Mucosa of rectum (tissue), 2 donors: ENCODE data around the gene SIMC1.
"Not testable (repeated sequence)": the region's sequence is repeated elsewhere in the genome, so short reads cannot be mapped to it uniquely, and the experiment has no call there.

ENCODE experiments used
- H3K27ac ChIP-seq, 2 donors: one replicate each; pipeline ENCODE4 v1.7.0; 2013; ENCODE audit warnings: inconsistent platforms in 2 of 2, low read depth in 2 of 2, low read length in 2 of 2
- H3K27me3 ChIP-seq, 2 donors: one replicate each; pipeline ENCODE4 v1.7.0; 2013; ENCODE audit warnings: low read length in 2 of 2; ENCODE audit not compliant: control insufficient read depth in 2 of 2, insufficient read depth in 2 of 2
- H3K36me3 ChIP-seq, 2 donors: one replicate each; pipeline ENCODE4 v1.7.0; 2013; ENCODE audit warnings: low read length in 2 of 2; ENCODE audit not compliant: control insufficient read depth in 2 of 2, insufficient read depth in 2 of 2
- H3K4me1 ChIP-seq, 2 donors: one replicate each; pipeline ENCODE4 v1.7.0; 2013; ENCODE audit warnings: low read length in 2 of 2, mild to moderate bottlenecking in 1 of 2; ENCODE audit not compliant: control insufficient read depth in 2 of 2, insufficient read depth in 2 of 2
- H3K4me3 ChIP-seq, 2 donors: one replicate each; pipeline ENCODE4 v1.7.0; 2013; ENCODE audit warnings: low read length in 2 of 2
- H3K9ac ChIP-seq, 2 donors: one replicate each; pipeline ENCODE4 v1.7.0; 2013; ENCODE audit warnings: low read length in 2 of 2, low read depth in 1 of 2, mild to moderate bottlenecking in 1 of 2
- H3K9me3 ChIP-seq, 2 donors: one replicate each; pipeline ENCODE4 v1.7.0; 2013; ENCODE audit warnings: low read length in 2 of 2; ENCODE audit not compliant: control insufficient read depth in 2 of 2
- donor health status: healthy.
- donor health status: Normal muscosa, but diverticular disease.

SIMC1 gene

DNA sequence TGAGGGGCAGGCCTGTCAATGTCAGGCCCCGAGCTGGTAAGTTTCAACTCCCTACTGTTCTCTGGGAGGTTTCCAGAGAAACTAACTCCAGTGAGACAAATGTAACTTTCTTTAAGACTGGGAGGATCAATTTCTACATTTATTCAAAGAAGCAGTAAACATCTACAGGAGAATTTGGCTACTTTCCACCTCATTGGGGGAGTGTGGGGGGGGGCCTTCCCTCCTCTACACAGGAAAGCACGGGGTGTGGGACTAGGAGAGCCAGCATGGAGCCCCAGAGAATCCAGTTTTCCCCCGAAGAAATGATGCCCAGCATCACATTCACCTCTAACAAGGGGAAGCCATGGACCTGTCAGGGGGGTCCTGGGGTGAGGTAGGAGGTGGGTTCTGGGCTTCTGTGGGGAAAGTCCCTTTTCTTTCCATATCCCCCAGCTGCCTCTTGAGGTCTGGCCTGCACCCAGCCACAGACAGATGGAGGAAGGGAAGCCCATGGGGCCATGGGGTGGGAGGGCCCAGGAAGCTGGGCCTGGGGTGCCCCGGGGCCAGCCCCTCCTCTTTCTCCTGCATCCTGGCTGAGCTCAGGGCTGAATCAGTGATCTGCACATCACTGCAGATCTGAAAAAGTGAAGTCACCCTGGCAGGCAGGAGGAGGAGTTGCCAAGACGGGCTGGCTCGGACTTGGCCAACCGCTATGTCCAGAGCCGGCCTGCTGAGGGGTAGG is 42.6 kb upstream of the SIMC1 start:
- not testable (repeated sequence) for H3K36me3 ChIP-seq, H3K4me3 ChIP-seq, H3K9me3 ChIP-seq, H3K27me3 ChIP-seq, H3K9ac ChIP-seq, H3K27ac ChIP-seq, H3K4me1 ChIP-seq

DNA sequence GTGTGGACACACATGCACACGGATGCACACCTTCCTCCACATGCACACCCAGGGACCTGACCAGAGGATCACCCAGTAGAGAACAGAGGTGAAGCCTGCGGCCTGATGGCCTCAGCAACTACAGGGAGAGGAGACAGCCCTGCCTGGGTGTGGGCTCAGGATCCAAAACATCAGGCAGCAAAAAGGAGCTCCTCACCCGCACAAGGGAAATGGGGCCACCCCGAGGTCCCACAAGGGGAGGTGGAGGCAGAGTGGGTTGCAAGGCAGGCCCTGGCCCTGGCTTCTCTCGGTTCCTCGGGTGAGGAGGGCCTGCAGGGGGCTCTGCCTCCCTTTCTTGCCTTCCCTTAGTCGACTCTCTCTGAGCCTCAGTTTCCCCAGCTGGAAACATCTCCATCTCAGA is 41.4 kb upstream of the SIMC1 start:
- H3K36me3 ChIP-seq, H3K9ac ChIP-seq, H3K27ac ChIP-seq, H3K4me1 ChIP-seq, H3K9me3 ChIP-seq, H3K27me3 ChIP-seq, H3K4me3 ChIP-seq: not testable (repeated sequence)

DNA sequence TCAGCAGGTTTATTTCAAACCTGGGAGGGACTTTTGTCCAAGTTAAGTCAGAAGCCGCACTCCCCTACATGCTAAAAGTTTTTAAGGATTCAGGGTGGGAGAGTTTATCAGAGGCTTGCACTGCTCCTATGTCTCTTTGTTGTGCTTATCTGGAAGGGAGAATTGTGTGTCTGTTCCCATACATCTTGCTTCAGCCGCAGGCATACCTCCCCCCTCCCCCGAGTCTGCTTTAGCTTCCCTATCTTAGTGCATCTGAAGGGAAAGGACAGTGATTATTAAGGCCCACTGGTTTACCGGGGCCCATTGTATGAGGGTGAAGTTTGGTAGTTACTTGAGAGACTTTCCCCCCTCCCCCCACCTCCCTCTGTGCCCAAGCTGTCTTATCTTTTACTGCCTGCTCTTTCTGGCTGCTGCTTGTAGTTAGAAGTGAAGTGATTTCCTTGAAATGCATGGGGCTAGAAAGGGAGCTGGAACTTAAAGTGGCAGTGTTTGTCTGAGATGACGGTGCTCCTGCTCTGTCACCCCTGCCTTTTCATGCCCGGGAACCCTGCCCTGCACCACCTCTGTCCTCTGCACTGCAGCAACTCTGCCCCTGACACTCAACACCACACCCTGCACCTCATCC is 40.9 kb upstream of the SIMC1 start:
- H3K9ac ChIP-seq, H3K27ac ChIP-seq, H3K4me3 ChIP-seq, H3K36me3 ChIP-seq, H3K4me1 ChIP-seq, H3K27me3 ChIP-seq, H3K9me3 ChIP-seq: not testable (repeated sequence)

DNA sequence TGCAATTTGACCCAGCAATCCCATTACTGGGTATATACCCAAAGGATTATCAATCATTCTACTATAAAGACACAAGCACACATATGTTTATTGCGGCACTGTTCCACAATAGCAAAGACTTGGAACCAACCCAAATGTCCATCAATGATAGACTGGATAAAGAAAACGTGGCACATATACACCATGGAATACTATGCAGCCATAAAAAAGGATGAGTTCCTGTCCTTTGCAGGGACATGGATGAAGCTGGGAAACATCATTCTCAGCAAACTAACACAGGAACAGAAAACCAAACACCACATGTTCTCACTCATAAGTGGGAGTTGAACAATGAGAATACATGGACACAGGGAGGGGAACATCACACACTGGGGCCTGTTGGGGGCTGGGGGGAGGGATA is 39.9 kb upstream of the SIMC1 start:
- not testable (repeated sequence) for H3K27me3 ChIP-seq, H3K4me3 ChIP-seq, H3K27ac ChIP-seq

DNA sequence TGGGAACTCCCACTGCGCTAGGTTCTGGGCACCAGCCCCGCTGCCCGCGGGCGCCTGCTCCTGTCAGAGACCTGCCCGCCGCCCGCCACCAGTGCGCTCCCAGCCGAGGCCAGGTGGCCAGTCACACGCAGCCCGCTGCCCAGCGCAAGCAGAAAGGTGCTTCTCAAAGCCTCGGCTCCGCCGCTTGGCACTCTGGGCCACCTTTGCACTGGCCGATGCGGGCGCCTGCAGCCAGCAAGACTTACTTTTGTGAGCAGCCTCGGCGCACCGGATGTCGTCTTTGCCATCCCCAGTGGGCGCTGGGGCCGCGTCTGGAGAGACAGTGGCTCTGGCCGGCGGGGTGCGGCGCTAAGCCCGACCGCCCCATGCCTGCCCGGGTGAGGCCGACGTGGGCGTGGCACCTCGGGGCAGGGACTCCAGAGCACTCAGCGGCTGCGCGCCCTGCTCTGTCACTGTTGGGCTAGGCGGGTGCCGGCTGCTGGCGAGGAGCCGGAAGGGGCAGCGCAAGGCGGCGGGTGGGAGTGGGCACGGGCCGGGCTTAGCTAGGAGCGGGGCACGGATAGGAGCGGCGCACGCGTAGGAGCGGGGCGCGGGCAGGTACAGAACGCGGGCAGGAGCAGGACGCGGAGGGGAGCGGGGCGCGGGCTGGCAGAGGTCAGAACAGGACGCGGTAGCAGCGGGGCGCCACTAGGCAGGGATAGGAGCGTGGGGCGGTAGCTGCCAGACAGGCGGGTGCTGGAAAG is 39.1 kb upstream of the SIMC1 start:
- not testable (repeated sequence) for H3K9me3 ChIP-seq, H3K27ac ChIP-seq, H3K36me3 ChIP-seq, H3K9ac ChIP-seq, H3K27me3 ChIP-seq, H3K4me1 ChIP-seq
- H3K4me3 ChIP-seq: peak overlapping the region in 1 of 2 donors; percentile 10

More for the DNA sequence above, 39.9 kb upstream of the SIMC1 start:
- not testable (repeated sequence) for H3K9ac ChIP-seq, H3K4me1 ChIP-seq, H3K9me3 ChIP-seq, H3K36me3 ChIP-seq

DNA sequence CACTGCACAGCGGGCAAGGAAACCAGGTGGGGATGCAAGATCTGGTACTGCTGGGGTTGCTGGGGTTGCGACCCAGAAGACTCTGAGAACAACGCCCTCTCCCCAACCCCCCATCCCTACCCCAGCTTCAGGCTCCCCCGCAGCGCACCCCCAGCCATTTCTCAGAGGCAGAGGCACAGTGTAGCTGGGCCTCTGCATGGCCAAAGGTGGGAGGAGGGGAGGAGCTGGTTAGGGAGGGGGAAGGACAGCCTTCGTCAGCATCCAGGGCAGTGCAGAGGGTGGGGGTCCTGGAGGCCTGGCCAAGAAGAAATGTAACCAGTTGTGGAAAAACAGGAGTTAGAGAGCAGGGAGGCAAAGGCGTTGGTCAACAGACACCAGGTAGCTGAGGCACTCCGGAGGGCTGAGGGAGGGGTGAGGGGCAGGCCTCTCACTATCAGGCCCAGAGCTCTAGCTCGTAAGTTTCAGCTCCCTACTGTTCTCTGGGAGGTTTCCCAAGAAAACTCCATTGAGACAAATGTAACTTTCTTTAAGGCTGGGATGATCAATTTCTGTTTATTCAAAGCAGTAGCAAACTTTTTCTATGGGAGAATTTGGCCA is 38.3 kb upstream of the SIMC1 start:
- not testable (repeated sequence) for H3K36me3 ChIP-seq, H3K4me1 ChIP-seq, H3K27me3 ChIP-seq, H3K27ac ChIP-seq, H3K9ac ChIP-seq, H3K9me3 ChIP-seq
- H3K4me3 ChIP-seq: peak overlapping the region in 1 of 2 donors; percentile 10

GRCh38 chr5:176201811-176202210 is 36.4 kb upstream of the SIMC1 start:
- Histone ChIP-seq H3K27me3 (no peaks in the 10 kb centered on the region), H3K9me3 (no peaks in the 10 kb centered on the region), H3K9ac (no peak overlapping the region), H3K27ac (no peak overlapping the region), H3K4me3 (no peak overlapping the region), H3K36me3 (no peaks in the 10 kb centered on the region), H3K4me1 (no peaks in the 10 kb centered on the region)

DNA sequence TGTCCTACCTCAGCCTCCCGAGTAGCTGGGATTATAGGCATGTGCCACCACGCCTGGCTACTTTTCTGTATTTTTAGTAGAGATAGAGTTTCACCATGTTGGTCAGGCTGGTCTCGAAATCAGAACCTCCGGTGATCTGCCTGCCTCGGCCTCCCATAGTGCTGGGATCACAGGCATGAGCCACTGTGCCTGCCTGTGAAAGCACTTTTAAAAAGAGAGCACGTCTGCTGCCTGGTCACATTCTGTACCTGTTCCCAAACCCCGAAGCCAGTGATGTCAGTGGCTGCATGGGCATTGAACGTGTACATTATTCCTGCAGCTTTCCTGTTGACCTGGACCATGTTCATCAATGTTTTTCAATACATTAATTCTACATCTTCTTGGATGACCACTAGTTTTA is 35.1 kb upstream of the SIMC1 start:
- H3K27ac ChIP-seq: no peak overlapping the region
- no peaks in the 10 kb centered on the region for H3K27me3 ChIP-seq
- no peak overlapping the region for H3K9ac ChIP-seq
- H3K4me1 ChIP-seq: no peaks in the 10 kb centered on the region
- no peak overlapping the region for H3K4me3 ChIP-seq
- H3K36me3 ChIP-seq: no peaks in the 10 kb centered on the region
- no peaks in the 10 kb centered on the region for H3K9me3 ChIP-seq

GRCh38 chr5:176203535-176203934 is 34.7 kb upstream of the SIMC1 start:
- H3K4me3 ChIP-seq, H3K4me1 ChIP-seq, H3K36me3 ChIP-seq, H3K9ac ChIP-seq, H3K27me3 ChIP-seq, H3K27ac ChIP-seq, H3K9me3 ChIP-seq: not testable (repeated sequence)

DNA sequence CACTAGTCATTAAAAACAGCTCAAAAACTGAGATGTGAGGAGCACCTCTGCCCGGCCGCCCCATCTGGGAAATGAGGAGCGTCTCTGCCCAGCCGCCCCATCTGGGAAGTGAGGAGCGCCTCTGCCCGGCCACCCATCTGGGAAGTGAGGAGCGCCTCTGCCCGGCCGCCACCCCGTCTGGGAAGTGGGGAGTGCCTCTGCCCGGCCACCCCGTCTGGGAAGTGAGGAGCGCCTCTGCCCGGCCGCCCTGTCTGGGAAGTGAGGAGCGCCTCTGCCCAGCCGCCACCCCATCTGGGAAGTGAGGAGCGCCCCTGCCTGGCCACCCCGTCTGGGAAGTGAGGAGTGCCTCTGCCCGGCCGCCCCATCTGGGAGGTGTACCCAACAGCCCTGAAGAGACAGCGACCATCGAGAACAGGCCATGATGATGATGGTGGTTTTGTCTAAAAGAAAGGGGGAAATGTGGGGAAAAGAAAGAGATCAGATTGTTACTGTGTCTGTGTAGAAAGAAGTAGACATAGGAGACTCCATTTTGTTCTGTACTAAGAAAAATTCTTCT is 23.7 kb upstream of the SIMC1 start:
- H3K27ac ChIP-seq, H3K4me1 ChIP-seq, H3K9me3 ChIP-seq, H3K36me3 ChIP-seq, H3K4me3 ChIP-seq, H3K27me3 ChIP-seq, H3K9ac ChIP-seq: not testable (repeated sequence)
